CD14-positive monocyte (primary cell): ENCODE measurements around the gene PRDM5. TPM values are rescaled to one million over a fixed set of nuclear protein-coding genes. Genes with fewer than 3 reads are reported as not detected.
"Not testable (repeated sequence)": the region's sequence is repeated elsewhere in the genome, so short reads cannot be mapped to it uniquely, and the experiment has no call there.

Experiments
- DNase-seq, 3 donors: peaks; one replicate each; pipeline ENCODE4 v3.0.0-alpha.2; 2011 to 2022
- H2AFZ ChIP-seq: 2 replicates; pipeline ENCODE4 v1.6.0; 2012; ENCODE audit warnings: mild to moderate bottlenecking, low read depth, low read length, inconsistent platforms; ENCODE audit not compliant: insufficient read depth, poor library complexity, severe bottlenecking
- H3K27ac ChIP-seq, 2 donors: 1 replicate in 1 of 2; 2 replicates in 1 of 2; pipeline ENCODE4 v1.5.1; 2012 to 2013; ENCODE audit warnings: low read length in 2 of 2, control low read depth in 1 of 2, inconsistent platforms in 1 of 2, low read depth in 1 of 2, mild to moderate bottlenecking in 1 of 2
- H3K27me3 ChIP-seq, 2 donors: one replicate each; pipeline versions ENCODE4 v1.6.0 to v1.6.1; 2011 to 2013; ENCODE audit warnings: low read length in 2 of 2; ENCODE audit not compliant: control insufficient read depth in 2 of 2, insufficient read depth in 2 of 2
- H3K36me3 ChIP-seq, 2 donors: replicated peaks in 1 of 2; 1 replicate in 1 of 2; 2 replicates in 1 of 2; pipeline versions ENCODE4 v1.5.1 to v1.6.1; 2012 to 2013; ENCODE audit warnings: low read length in 2 of 2, control low read depth in 1 of 2, inconsistent platforms in 1 of 2, mild to moderate bottlenecking in 1 of 2; ENCODE audit not compliant: insufficient read depth in 2 of 2, control insufficient read depth in 1 of 2
- H3K4me1 ChIP-seq, 2 donors: 1 replicate in 1 of 2; 2 replicates in 1 of 2; pipeline versions ENCODE4 v1.5.1 to v1.6.1; 2012 to 2013; ENCODE audit warnings: low read length in 2 of 2, control low read depth in 1 of 2, inconsistent platforms in 1 of 2, mild to moderate bottlenecking in 1 of 2, moderate library complexity in 1 of 2; ENCODE audit not compliant: insufficient read depth in 2 of 2, control insufficient read depth in 1 of 2
- H3K4me2 ChIP-seq: replicated peaks from 2 replicates; pipeline ENCODE3; 2012; ENCODE audit warnings: low read length, moderate library complexity, mild to moderate bottlenecking; ENCODE audit not compliant: poor library complexity, severe bottlenecking; ENCODE audit errors: extremely low read depth
- H3K4me3 ChIP-seq, 3 experiments: fragments of 200-600 bp in 1 of 3; sonication (generic) in 1 of 3; replicated peaks in 1 of 3; 1 replicate in 2 of 3; 2 replicates in 1 of 3; pipeline ENCODE4 v1.5.1; 2011 to 2013; ENCODE audit warnings: low read length in 3 of 3, mild to moderate bottlenecking in 3 of 3, control low read depth in 2 of 3, low read depth in 2 of 3, inconsistent platforms in 1 of 3, moderate library complexity in 1 of 3
- H3K79me2 ChIP-seq: 2 replicates; pipeline ENCODE4 v1.6.0; 2012; ENCODE audit warnings: mild to moderate bottlenecking, control low read depth, inconsistent platforms, low read length, moderate library complexity; ENCODE audit not compliant: insufficient read depth
- H3K9ac ChIP-seq: 2 replicates; pipeline ENCODE4 v1.6.0; 2017; ENCODE audit warnings: low read length, mild to moderate bottlenecking; ENCODE audit not compliant: insufficient read depth, poor library complexity, severe bottlenecking
- H3K9me3 ChIP-seq, 2 donors: replicated peaks in 1 of 2; 1 replicate in 1 of 2; 2 replicates in 1 of 2; pipeline versions ENCODE4 v1.5.1 to v1.6.1; 2012 to 2013; ENCODE audit warnings: low read length in 2 of 2, control low read depth in 1 of 2; ENCODE audit not compliant: control insufficient read depth in 1 of 2, insufficient read depth in 1 of 2
- H4K20me1 ChIP-seq: 2 replicates; pipeline ENCODE4 v1.6.0; 2012; ENCODE audit warnings: mild to moderate bottlenecking, low read length, control low read depth, moderate library complexity; ENCODE audit not compliant: insufficient read depth
- H3K27ac Mint-ChIP-seq, 7 donors: one replicate each; pipeline ENCODE4 v1.8.0; 2020; ENCODE audit warnings: mild to moderate bottlenecking in 7 of 7, mixed read lengths in 7 of 7, moderate library complexity in 6 of 7, inconsistent platforms in 2 of 7
- H3K27me3 Mint-ChIP-seq, 3 donors: one replicate each; pipeline ENCODE4 v1.8.0; 2021 to 2022; ENCODE audit warnings: low read depth in 3 of 3, mild to moderate bottlenecking in 3 of 3, mixed read lengths in 3 of 3, moderate library complexity in 3 of 3, inconsistent platforms in 1 of 3
- H3K36me3 Mint-ChIP-seq, 2 donors: one replicate each; pipeline ENCODE4 v1.8.0; 2020; ENCODE audit warnings: mixed read lengths in 2 of 2, inconsistent platforms in 1 of 2, mild to moderate bottlenecking in 1 of 2
- H3K4me1 Mint-ChIP-seq: one replicate; pipeline ENCODE4 v1.8.0; 2020; ENCODE audit warnings: mild to moderate bottlenecking, mixed read lengths
- H3K4me3 Mint-ChIP-seq, 2 donors: one replicate each; pipeline ENCODE4 v1.8.0; 2020; ENCODE audit warnings: mild to moderate bottlenecking in 2 of 2, mixed read lengths in 2 of 2, moderate library complexity in 1 of 2
- H3K9me3 Mint-ChIP-seq, 7 donors: one replicate each; pipeline ENCODE4 v1.8.0; 2020 to 2022; ENCODE audit warnings: mixed read lengths in 7 of 7, mild to moderate bottlenecking in 6 of 7, moderate library complexity in 6 of 7, inconsistent platforms in 2 of 7
- WGBS: methylation state at CpG from one replicate; pipeline ENCODE4 v1.1.5; 2013; ENCODE audit warnings: missing lambda C conversion rate; ENCODE audit not compliant: insufficient coverage; 5-methylcytosine and 5-hydroxymethylcytosine counted together
- intact Hi-C, 2 donors: fragments of 100-400 bp; cut with micrococcal nuclease; formaldehyde crosslinking; loops; one replicate each; pipeline versions ENCODE4 v1.15.0 to v1.15.1; 2023
- polyA plus RNA-seq, 3 donors: library from polyadenylated mRNA; depleted of rRNA in 1 of 3; unstranded in 2 of 3; stranded (reverse) in 1 of 3; fragments of 300-500 nt in 2 of 3; fragments of >200 nt in 1 of 3; fragmentation: Illumina TruSeq in 2 of 3; gene quantifications; 1 replicate in 2 of 3; 2 replicates in 1 of 3; pipeline ENCODE4 v1.2.3, GENCODE V29; 2012 to 2021
- TF ChIP-seq, protein P1 (sequence below): fragments of 200-600 bp; IDR thresholded peaks from one replicate; pipeline ENCODE4 v1.8.0; 2022; ENCODE audit warnings: antibody characterized with exemption, mild to moderate bottlenecking

The PRDM5 gene
- polyA plus RNA-seq, 3 donors = 0.12 to 0.25 (median 0.17) TPM

DNA sequence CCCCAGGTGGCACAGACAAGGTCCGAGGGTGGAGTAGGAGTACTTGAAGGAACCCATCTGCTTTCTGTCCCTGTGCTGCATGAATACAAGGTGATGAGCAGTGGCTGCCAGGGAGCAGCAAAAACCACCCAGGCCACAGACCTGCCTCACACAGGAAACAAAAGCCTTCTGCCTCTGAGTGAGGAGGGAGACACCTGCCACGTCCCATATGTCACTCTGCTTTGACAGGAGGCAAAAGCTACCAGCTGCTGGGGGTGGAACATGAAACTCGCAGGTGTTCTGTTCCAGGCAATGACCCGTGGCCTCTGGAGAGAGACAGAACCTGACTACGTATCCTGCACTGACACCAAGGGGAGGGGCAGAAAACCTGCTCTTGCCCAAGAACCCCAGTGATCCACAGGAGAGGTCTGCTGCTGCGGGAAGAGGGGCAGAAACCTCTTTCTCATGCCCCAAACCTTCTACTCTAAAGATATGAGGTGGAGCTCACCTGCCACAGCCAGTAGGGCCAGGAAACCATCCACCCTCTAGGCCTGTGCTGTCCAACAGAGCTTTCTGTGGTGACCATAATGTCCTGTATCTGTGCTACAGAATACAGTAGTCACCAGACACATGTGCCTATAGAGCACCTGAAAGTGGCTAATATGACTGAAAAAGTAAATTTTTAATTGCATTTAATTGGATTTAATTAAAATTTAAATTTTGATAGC is 172.9 kb downstream of the PRDM5 start:
- H3K27ac ChIP-seq = no peak overlapping the region
- no peak overlapping the region for H3K4me2 ChIP-seq
- WGBS = 53% methylated on average over 5 of the region's 6 CpGs
- H3K4me1 ChIP-seq = no peaks in the 10 kb centered on the region
- H3K9me3 ChIP-seq = peaks cover 11 to 17% of the 10 kb centered on the region in 2 donors
- intact Hi-C loops = no loop called here
- H3K4me3 ChIP-seq = no peak overlapping the region
- Mint-ChIP-seq H3K27me3 (no peaks in the 10 kb centered on the region), H3K9me3 (peaks cover 11 to 26% (median 17%) of the 10 kb centered on the region in 7 donors), H3K36me3 (peaks cover 0 to 2% of the 10 kb centered on the region in 2 donors), H3K4me3 (no peak overlapping the region), H3K4me1 (peaks cover 2% of the 10 kb centered on the region), H3K27ac (no peak overlapping the region)
- no peak for DNase-seq
- no peaks in the 10 kb centered on the region for H3K27me3 ChIP-seq
- no peak overlapping the region for H2AFZ ChIP-seq
- no peaks in the 10 kb centered on the region for H3K36me3 ChIP-seq
- no peaks in the 10 kb centered on the region for H3K79me2 ChIP-seq
- TF ChIP-seq, protein P1, sequence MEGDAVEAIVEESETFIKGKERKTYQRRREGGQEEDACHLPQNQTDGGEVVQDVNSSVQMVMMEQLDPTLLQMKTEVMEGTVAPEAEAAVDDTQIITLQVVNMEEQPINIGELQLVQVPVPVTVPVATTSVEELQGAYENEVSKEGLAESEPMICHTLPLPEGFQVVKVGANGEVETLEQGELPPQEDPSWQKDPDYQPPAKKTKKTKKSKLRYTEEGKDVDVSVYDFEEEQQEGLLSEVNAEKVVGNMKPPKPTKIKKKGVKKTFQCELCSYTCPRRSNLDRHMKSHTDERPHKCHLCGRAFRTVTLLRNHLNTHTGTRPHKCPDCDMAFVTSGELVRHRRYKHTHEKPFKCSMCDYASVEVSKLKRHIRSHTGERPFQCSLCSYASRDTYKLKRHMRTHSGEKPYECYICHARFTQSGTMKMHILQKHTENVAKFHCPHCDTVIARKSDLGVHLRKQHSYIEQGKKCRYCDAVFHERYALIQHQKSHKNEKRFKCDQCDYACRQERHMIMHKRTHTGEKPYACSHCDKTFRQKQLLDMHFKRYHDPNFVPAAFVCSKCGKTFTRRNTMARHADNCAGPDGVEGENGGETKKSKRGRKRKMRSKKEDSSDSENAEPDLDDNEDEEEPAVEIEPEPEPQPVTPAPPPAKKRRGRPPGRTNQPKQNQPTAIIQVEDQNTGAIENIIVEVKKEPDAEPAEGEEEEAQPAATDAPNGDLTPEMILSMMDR = no peak
- H4K20me1 ChIP-seq = no peaks in the 10 kb centered on the region
- H3K9ac ChIP-seq = no peak overlapping the region

DNA sequence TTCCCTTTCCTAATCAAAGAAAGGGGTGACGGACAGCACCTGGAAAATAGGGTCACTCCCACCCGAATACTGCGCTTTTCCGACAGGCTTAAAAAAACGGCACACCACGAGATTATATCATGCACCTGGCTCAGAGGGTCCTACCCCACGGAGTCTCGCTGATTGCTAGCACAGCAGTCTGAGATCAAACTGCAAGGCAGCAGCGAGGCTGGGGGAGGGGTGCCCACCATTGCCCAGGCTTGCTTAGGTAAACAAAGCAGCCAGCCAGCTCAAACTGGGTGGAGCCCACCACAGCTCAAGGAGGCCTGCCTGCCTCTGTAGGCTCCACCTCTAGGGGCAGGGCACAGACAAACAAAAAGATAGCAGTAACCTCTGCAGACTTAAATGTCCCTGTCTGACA is 180.9 kb downstream of the PRDM5 start:
- H3K4me1 Mint-ChIP-seq, H3K4me3 ChIP-seq: not testable (repeated sequence)

More for the DNA sequence above, 180.9 kb downstream of the PRDM5 start:
- H3K4me1 ChIP-seq, H4K20me1 ChIP-seq, H3K4me3 Mint-ChIP-seq, H3K36me3 Mint-ChIP-seq, H3K79me2 ChIP-seq, H3K4me2 ChIP-seq, DNase-seq, H3K27ac Mint-ChIP-seq, H2AFZ ChIP-seq, intact Hi-C loops, H3K36me3 ChIP-seq, H3K27me3 ChIP-seq, H3K27me3 Mint-ChIP-seq, H3K27ac ChIP-seq, H3K9ac ChIP-seq, H3K9me3 ChIP-seq: not testable (repeated sequence)
- peaks cover 0 to 15% (median 8%) of the 10 kb centered on the region in 7 donors for H3K9me3 Mint-ChIP-seq
- WGBS = 96% methylated on average over 7 of the region's 9 CpGs
